PC-9 (cell line): ENCODE data around the gene AP4S1.

Source experiments
- CTCF ChIP-seq: fragments of 200-600 bp; sonication (generic); conservative IDR thresholded peaks from 2 replicates; pipeline ENCODE4 v1.6.1; 2017; ENCODE audit warnings: mixed run types, antibody characterized with exemption, mild to moderate bottlenecking, moderate library complexity
- EZH2 ChIP-seq: fragments of 200-600 bp; sonication (generic); IDR thresholded peaks from 2 replicates; pipeline ENCODE4 v1.8.0; 2017; ENCODE audit warnings: antibody characterized with exemption, low read depth

GRCh38 chr14:31068235-31068634, 42.8 kb downstream of the AP4S1 start:
- TF ChIP-seq CTCF (no peak), EZH2 (no peak)
